T-helper 1 cell treated with Interleukin-12 subunit alpha and Interleukin-12 subunit beta and Interleukin-4 antibody, amounts not matched to agents 30 μg/mL and 1 μg/mL, for 36 hours (primary cell): ENCODE measurements around the gene EPB42.
A peak's percentile ranks its signal among the peaks of the same experiment; 100 is the strongest.

Experiments
- H3K27ac Mint-ChIP-seq: one replicate; pipeline ENCODE4 v1.8.0; 2021; ENCODE audit warnings: mild to moderate bottlenecking, mixed read lengths
- H3K27me3 Mint-ChIP-seq: one replicate; pipeline ENCODE4 v1.8.0; 2021; ENCODE audit warnings: low read depth, mixed read lengths
- H3K36me3 Mint-ChIP-seq: one replicate; pipeline ENCODE4 v1.8.0; 2021; ENCODE audit warnings: low read depth, mixed read lengths
- H3K4me1 Mint-ChIP-seq: one replicate; pipeline ENCODE4 v1.8.0; 2021; ENCODE audit warnings: low read depth, mixed read lengths
- H3K4me3 Mint-ChIP-seq: one replicate; pipeline ENCODE4 v1.8.0; 2021; ENCODE audit warnings: mild to moderate bottlenecking, moderate library complexity, mixed read lengths
- H3K9me3 Mint-ChIP-seq: one replicate; pipeline ENCODE4 v1.8.0; 2021; ENCODE audit warnings: mixed read lengths

Gene EPB42

GRCh38 chr15:43220991-43221403 is at the start of gene EPB42:
Gene EPB42, minus strand, starts transcription at chr15:43221018. Its CDS starts 193 bp downstream, at chr15:43220825.
- H3K9me3 Mint-ChIP-seq: peaks cover 4% of the 10 kb centered on the region
- H3K36me3 Mint-ChIP-seq: no peaks in the 10 kb centered on the region
- no peak within 1 kb of the TSS for H3K4me3 Mint-ChIP-seq
- peaks cover 25% of the 10 kb centered on the region for H3K27me3 Mint-ChIP-seq
- H3K4me1 Mint-ChIP-seq: peaks cover 5% of the 10 kb centered on the region
- no peak within 1 kb of the TSS for H3K27ac Mint-ChIP-seq

DNA sequence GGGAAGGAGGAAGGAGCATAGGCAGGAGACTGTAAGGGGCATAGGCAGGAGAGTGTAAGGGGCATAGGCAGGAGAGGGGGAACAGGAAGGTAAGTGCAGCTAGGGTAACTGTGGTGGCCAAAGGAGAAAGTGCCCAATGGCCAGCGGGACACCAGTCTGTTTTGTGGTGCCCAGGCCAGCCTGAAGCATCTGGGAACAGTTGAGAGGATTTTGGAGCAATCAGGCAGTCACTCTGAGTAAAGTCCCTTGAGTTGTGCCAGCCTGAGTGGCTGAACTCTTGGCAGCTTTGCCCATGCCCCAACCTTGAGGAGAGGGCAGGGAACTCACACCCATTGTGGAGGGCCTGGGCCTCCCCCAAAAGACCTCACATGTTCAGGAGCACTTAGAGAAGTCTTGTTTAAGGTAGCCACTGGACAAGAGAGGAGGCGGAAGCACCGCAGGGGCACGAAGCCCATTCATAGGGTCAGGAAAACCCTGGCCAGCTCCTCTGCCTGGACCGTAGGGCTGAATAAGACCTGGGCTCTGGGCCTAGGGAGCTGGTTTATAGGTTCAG is 49.4 kb upstream of the EPB42 start:
- Mint-ChIP-seq H3K4me3 (no peak overlapping the region), H3K9me3 (peaks cover 4% of the 10 kb centered on the region), H3K27me3 (peaks cover 17% of the 10 kb centered on the region), H3K36me3 (peaks cover 1% of the 10 kb centered on the region), H3K27ac (no peak overlapping the region), H3K4me1 (peaks cover 7% of the 10 kb centered on the region)

DNA sequence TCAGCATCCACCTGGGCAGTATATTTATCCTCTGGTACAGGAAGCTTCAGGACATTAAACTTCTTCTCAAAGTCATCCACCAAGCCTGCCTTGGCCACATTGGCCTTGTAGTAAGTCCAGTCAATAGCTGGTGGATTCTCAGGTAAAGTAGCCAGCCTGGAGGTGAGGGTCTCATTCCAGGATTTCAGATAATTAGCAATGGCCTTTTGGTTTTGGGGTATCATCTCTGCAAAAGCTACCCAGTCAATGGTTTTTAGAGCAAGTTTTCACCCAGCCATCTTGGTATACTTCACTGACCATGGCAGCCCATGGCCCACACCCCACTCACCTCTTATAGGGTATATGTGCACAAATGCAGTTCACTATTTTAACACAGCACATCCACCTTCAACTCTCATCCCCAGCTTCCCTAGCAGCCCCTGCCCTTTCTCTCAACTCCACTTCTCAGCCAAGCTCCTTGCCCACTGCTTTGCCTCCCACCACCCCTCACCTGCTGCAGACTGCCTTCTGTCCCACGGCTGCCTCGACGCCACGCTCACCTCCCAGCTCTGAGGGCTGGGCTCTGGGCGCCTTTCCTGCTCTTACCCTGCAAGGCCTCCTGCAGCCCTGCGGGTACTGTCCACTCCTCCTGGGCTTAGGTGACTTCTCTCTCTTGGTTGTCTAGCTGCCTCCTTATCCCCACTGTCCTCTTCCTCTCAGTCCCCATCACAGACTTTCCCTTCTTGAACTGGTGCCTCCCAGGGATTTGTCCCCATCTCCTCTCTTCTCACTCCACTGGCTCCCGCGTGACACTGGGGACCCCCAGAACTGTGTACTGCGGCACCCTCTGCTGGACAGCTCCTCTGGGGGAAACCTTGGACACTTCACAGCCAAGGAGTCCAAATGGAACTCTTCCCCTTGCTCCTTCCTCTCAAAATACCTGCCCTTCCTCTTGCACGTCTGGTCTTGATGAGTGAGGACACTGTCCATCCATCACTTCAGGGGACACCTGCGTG is 47.6 kb upstream of the EPB42 start:
- H3K9me3 Mint-ChIP-seq: peaks cover 4% of the 10 kb centered on the region
- peaks cover 25% of the 10 kb centered on the region for H3K27me3 Mint-ChIP-seq
- H3K4me1 Mint-ChIP-seq: peaks cover 7% of the 10 kb centered on the region
- H3K27ac Mint-ChIP-seq: no peak overlapping the region
- no peak overlapping the region for H3K4me3 Mint-ChIP-seq
- peaks cover 1% of the 10 kb centered on the region for H3K36me3 Mint-ChIP-seq

GRCh38 chr15:43267439-43267838 is 46.6 kb upstream of the EPB42 start:
- H3K9me3 Mint-ChIP-seq: peaks cover 4% of the 10 kb centered on the region
- H3K36me3 Mint-ChIP-seq: peaks cover 1% of the 10 kb centered on the region
- H3K4me3 Mint-ChIP-seq: no peak overlapping the region
- peaks cover 7% of the 10 kb centered on the region for H3K4me1 Mint-ChIP-seq
- H3K27ac Mint-ChIP-seq: no peak overlapping the region
- H3K27me3 Mint-ChIP-seq: peaks cover 28% of the 10 kb centered on the region

DNA sequence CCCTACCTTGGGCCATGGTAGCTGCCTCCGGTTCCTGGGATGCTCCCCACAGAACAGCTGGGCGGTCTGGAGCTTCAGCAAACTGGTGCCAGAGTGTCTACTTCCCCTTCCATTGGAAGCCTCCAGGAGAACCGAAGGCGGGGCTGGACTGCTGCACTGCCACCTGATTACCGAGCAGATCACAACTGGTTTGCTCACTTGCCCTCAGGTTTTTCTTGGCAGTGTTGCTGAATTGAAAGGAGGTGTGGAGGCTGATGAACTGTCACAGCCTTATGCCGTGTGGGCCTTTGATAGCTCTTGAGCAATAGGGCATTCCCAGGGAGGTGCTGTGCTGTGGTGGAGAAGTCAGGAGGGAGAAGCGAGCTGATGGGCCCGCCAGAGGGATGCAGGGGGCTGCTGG is 46.0 kb upstream of the EPB42 start, which contains the start of gene TGM5:
Gene TGM5, minus strand, starts transcription at position 95 of the 400 bp plus-strand sequence. Its CDS starts 79 bp downstream, at position 16.
- Mint-ChIP-seq H3K36me3 (no peaks in the 10 kb centered on the region), H3K27me3 (peaks cover 28% of the 10 kb centered on the region), H3K27ac (no peak within 1 kb of the TSS), H3K9me3 (no peaks in the 10 kb centered on the region), H3K4me1 (peaks cover 7% of the 10 kb centered on the region), H3K4me3 (no peak within 1 kb of the TSS)

GRCh38 chr15:43266386-43266785 is 45.6 kb upstream of the EPB42 start:
- Mint-ChIP-seq H3K4me3 (no peak overlapping the region), H3K27me3 (peaks cover 31% of the 10 kb centered on the region), H3K27ac (no peak overlapping the region), H3K9me3 (no peaks in the 10 kb centered on the region), H3K4me1 (peaks cover 7% of the 10 kb centered on the region), H3K36me3 (no peaks in the 10 kb centered on the region)

DNA sequence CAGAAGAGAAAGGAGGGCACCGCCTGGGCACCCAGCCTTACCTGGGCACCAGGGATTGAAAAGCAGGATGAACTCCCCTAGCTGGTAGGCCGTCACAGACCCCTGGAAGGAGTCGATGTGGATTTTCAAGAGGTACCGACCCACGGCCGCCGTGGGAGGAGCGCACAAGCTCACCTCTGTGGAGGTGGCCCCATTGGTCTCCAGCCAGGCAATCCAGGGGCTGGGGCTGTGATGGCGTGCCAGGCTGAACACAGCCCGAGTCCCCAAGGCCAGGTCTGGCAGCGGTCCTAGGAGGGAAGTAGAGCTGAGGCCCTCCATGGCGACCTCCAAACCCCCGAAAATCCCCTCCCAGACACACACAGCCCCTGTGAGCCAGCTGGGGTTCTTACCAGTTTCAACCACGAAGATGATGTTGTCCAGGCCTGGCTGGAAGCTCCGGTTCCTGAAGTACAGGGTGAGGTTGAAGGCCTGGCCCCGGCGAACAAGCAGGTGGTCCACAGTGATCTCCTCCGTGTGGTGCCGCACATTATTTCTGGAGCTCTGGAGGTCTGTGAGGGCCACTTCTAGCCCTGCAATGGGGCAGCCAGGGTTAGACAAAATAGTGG is 39.3 kb upstream of the EPB42 start:
- Mint-ChIP-seq H3K9me3 (no peaks in the 10 kb centered on the region), H3K4me3 (no peak overlapping the region), H3K36me3 (no peaks in the 10 kb centered on the region), H3K27me3 (peaks cover 17% of the 10 kb centered on the region), H3K4me1 (no peaks in the 10 kb centered on the region), H3K27ac (no peak overlapping the region)

DNA sequence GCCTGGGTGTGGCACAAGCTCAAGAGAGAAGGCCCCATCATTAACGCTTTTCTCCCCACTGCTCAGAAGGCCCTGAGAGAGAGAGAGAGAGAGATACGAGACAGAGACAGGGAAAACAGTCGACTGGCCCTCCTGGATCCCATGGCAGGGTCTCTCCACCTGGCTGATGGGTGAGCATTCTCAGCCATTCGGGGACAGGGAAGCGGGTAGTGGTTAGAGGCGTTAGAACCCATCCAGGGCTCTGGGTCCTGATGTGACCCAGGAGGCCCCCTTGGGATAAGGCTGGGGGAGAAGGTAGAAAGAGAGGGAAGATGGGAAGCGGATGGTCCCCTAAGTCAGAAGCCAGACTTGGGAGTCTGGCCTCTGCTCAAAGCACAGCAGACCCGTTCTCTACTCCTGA is 38.0 kb upstream of the EPB42 start:
- Mint-ChIP-seq H3K36me3 (no peaks in the 10 kb centered on the region), H3K27ac (no peak overlapping the region), H3K27me3 (peaks cover 13% of the 10 kb centered on the region), H3K9me3 (no peaks in the 10 kb centered on the region), H3K4me3 (no peak overlapping the region), H3K4me1 (peaks cover 4% of the 10 kb centered on the region)

DNA sequence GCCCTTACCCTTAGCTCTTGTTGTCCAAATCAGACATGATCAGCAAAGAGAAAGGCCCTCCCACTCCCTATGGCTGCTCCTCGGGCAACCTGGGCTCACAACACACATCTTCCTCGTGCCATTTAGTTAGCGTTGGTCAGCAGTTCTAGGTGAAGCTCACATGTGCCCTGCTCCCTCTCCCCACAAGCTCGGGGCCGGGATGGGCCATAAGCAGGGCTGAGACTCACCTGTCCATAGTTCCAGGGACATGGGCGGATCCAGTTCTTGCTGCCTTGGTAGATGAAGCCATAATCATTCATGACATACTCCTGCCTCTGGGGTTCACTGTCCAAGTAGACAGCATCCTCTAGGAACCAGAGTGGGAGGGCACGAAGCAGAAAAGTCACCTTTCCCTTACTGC is 35.5 kb upstream of the EPB42 start:
- no peak overlapping the region for H3K4me3 Mint-ChIP-seq
- peaks cover 15% of the 10 kb centered on the region for H3K4me1 Mint-ChIP-seq
- H3K36me3 Mint-ChIP-seq: no peaks in the 10 kb centered on the region
- H3K9me3 Mint-ChIP-seq: no peaks in the 10 kb centered on the region
- no peak overlapping the region for H3K27ac Mint-ChIP-seq
- H3K27me3 Mint-ChIP-seq: no peaks in the 10 kb centered on the region

DNA sequence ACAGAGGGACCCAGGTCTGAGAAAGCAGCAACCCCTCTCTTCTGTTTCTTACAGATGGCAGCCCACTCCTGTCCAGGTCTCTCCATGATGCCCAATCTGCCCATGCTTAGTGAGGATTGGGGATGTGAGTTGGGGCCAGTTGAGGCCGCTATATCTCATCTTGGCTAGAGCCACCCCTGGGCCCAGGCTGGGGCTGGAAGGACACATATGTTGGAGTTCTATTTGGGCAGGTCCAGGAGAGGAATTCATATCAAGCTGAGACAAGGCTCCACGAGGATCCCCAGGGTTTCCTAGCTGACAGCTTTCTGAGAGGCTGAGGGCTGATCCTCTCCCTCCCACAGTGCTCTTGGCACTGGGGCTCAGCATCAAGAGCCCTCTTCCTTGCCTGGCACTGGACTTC is 34.6 kb upstream of the EPB42 start:
- no peaks in the 10 kb centered on the region for H3K36me3 Mint-ChIP-seq
- peaks cover 20% of the 10 kb centered on the region for H3K4me1 Mint-ChIP-seq
- no peak overlapping the region for H3K27ac Mint-ChIP-seq
- H3K4me3 Mint-ChIP-seq: no peak overlapping the region
- no peaks in the 10 kb centered on the region for H3K27me3 Mint-ChIP-seq
- no peaks in the 10 kb centered on the region for H3K9me3 Mint-ChIP-seq

DNA sequence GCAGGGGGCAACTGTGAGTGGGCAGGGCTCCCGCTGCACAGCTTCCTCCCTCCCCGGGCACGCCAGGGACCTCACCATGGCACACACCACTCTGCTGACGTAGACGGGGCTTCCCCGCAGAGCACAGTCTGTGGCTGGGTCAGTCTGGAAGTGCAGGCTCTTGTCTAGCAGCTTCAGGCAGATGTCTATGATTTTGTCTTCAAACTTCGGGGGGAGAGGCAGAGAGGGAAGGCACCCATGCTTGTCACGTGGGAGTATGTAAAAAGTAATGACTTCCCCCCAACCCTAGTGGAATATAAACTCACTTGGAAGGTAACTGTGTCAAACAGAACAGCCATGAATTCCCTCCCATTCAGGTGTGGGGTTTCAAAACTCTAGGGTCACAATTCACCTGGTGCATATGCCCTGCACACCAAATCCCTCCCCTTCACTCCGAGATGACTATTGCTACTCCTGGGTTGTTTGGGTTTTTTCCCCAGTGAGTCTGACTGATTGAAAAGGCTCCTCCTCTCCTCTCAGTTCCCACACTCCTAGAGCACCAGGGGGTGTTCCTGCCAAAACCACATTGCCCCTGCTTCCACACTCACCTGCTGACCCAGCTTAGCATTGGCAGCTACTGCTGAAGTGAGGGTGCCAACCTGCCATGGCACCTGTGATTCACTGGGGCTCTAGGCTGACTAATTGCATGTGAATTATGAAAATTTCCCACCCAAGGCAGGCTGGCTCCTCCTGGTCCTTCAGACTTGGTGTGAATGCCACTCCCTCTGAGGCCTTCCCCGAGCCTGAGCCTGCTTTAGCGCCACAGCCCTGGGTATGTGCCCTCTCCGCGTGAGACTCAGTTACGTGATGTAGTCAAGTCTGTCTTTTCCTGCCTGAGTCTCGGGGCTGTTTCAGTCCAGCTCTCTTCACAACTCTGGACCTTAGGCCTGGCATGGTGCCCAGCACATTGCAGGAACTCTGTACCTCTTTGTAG is 32.9 kb upstream of the EPB42 start:
- Mint-ChIP-seq H3K9me3 (no peaks in the 10 kb centered on the region), H3K4me1 (peaks cover 32% of the 10 kb centered on the region), H3K27ac (peak overlapping the region; percentile 19), H3K27me3 (no peaks in the 10 kb centered on the region), H3K4me3 (no peak overlapping the region), H3K36me3 (no peaks in the 10 kb centered on the region)

DNA sequence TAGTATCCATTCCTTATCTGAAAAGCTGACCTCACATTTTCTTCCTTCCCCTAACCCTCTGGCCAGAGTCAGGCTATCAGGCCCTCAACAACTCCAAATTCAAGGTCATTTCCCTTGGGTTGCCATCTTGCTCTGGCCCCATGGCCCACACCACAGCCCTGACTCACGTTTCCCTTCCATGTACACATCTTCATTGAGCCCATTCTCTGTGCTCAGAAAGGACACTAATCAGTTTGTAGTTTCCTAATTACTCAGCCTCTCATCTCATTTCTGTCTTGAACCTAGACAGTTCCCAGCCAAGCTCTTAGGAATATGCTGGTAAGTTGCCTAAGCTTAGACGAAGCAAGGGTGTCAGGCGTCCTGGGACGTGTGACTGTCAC is 31.0 kb upstream of the EPB42 start:
- Mint-ChIP-seq H3K4me1 (peaks cover 32% of the 10 kb centered on the region), H3K4me3 (peak overlapping the region; percentile 5), H3K27me3 (no peaks in the 10 kb centered on the region), H3K27ac (peak overlapping the region; percentile 15), H3K9me3 (no peaks in the 10 kb centered on the region), H3K36me3 (no peaks in the 10 kb centered on the region)

DNA sequence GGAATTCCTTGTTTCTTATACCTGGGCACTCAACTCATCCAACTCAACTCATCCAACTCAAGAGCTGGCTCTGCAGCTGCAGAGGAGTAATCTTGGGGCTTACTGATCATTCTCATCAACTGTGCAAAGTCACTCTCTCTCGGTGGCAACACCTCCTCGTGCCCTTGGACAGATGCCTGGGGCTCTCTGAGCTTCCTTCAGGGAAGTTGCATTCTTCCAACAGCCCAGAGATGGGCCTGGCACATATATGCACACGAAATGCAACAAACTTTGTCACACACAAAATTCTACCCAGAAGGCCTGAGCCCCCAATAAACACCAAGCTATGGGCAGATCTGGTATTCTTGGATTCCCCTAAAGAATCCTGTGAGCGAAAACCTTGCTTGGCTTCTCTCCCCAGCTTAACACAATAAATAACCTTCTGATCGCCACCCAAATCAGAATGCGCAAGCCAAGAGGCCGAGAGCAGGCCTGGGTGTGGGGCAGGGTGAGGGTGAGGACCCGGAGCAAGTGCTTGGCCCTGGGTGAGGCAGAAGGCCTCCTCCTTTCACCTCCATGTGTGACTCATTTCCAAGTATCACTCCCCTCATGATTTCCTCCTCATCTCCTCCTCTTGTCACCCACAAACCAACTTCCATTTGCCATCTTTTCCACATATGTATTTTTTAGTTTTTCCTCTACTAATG is 30.5 kb upstream of the EPB42 start:
- Mint-ChIP-seq H3K4me1 (peaks cover 34% of the 10 kb centered on the region), H3K27me3 (no peaks in the 10 kb centered on the region), H3K27ac (peak overlapping the region; percentile 15), H3K4me3 (peak overlapping the region; percentile 5), H3K9me3 (no peaks in the 10 kb centered on the region), H3K36me3 (no peaks in the 10 kb centered on the region)
